Measurements from ENCODE around the gene IL20RB. TPM values are rescaled to one million over a fixed set of nuclear protein-coding genes. Genes with fewer than 3 reads are reported as not detected.
"Not testable (repeated sequence)": the region's sequence is repeated elsewhere in the genome, so short reads cannot be mapped to it uniquely, and the experiment has no call there.

Gene IL20RB
- total RNA-seq, 1 donor: 2.2 TPM

DNA sequence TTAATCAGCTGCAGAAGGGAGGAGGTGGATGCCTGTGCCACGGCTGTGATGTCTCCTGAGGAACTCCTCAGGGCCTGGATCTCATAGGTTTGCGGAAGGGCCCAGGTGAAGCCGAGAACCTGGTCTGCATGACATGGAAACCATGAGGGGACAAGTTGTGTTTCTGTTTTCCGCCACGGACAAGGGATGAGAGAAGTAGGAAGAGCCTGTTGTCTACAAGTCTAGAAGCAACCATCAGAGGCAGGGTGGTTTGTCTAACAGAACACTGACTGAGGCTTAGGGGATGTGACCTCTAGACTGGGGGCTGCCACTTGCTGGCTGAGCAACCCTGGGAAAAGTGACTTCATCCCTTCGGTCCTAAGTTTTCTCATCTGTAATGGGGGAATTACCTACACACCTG, 52.4 kb downstream of the IL20RB start:
- TF ChIP-seq, protein P1, sequence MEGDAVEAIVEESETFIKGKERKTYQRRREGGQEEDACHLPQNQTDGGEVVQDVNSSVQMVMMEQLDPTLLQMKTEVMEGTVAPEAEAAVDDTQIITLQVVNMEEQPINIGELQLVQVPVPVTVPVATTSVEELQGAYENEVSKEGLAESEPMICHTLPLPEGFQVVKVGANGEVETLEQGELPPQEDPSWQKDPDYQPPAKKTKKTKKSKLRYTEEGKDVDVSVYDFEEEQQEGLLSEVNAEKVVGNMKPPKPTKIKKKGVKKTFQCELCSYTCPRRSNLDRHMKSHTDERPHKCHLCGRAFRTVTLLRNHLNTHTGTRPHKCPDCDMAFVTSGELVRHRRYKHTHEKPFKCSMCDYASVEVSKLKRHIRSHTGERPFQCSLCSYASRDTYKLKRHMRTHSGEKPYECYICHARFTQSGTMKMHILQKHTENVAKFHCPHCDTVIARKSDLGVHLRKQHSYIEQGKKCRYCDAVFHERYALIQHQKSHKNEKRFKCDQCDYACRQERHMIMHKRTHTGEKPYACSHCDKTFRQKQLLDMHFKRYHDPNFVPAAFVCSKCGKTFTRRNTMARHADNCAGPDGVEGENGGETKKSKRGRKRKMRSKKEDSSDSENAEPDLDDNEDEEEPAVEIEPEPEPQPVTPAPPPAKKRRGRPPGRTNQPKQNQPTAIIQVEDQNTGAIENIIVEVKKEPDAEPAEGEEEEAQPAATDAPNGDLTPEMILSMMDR (IDR thresholded peaks at IDR 0.05; ENCODE audit: insufficient read depth, low read depth, low read length): no peak
- H3K4me3 ChIP-seq (ENCODE audit: low read depth, low read length): no peak overlapping the region
- no peak for DNase-seq (ENCODE audit: low read depth)

DNA sequence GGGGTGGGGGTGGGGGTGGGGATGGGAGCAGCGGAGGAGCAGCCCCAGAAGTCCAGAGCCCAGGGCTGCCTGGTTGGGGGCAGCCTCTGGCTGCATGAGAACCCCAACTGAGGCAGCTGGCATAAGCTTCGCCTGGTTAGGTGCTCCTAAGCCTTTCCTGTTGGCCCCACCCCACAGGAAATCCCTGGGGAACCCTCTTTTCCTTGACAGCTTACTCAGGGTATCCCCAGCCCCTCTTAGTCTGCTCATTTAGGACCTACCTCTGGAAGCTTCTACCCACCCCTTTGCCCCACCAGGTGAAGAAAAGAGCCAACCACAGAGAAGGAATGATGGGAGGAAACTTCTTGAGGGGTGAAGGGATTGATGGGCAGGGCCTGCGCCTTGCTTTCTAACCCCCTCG, 53.4 kb downstream of the IL20RB start:
- TF ChIP-seq, protein P1 (IDR thresholded peaks at IDR 0.05; ENCODE audit: insufficient read depth, low read depth, low read length): no peak
- no peak for DNase-seq (ENCODE audit: low read depth)
- H3K4me3 ChIP-seq (ENCODE audit: low read depth, low read length): no peak overlapping the region

DNA sequence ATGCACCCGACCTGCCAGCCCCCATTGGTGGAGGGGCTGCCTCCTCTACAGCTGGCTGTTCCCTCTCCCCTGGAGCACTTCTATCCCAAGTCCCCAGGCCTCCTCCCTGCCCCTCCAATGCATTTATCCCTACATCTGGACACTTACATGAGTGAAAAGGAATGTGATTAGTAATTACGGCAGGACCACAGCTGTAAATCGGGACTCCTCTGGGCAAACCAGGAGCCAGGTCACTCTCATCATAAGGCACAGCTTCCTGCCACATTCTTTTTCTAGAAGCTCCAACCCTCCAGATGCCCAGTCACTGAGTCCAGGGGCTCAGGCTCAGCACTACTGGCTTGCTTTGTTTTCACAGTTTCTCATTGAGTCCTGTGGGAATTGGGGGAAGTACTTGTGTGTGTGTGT, 54.3 kb downstream of the IL20RB start:
- no peak overlapping the region for H3K4me3 ChIP-seq (ENCODE audit: low read depth, low read length)
- peak; percentile 56 for DNase-seq (ENCODE audit: low read depth)
- TF ChIP-seq, protein P1 (IDR thresholded peaks at IDR 0.05; ENCODE audit: insufficient read depth, low read depth, low read length): no peak

DNA sequence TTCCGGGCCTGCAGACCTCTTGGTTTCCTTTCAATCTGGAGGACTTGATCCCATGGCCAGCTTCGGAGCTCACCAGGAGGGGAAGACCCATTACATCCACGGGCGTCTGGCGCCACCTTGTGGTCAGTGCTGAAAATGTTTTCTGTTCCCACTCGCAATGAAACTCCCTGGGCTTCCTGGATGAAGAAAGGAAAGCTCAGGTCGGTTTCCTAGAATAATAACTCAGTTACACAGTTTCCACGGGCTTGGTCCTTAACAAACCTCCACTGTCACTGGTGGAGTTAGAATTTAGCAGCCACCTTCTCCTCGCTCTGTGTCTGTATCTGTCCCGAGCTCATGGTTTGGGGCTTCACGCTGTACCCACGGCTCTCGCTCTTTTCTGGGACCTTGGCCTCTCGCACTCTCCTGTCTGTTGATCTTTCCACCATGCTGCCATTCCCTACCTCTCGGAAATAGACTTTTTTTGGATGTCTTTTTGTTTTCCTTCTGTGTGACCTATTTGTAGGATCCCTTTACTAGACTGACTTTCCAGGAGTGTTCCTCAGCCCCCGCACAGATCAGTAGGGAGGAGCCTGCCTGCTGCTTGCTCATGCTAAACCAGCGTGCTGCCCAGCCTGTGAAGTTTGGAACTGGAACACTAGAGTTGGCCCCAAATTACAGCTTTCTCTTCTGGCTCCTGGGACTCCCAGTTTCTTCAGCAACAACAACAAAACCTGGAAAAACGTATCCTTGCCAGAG, 56.3 kb downstream of the IL20RB start:
- H3K4me3 ChIP-seq (ENCODE audit: low read depth, low read length): peak overlapping the region; percentile 64
- DNase-seq (ENCODE audit: low read depth): peak; percentile 91
- TF ChIP-seq, protein P1 (IDR thresholded peaks at IDR 0.05; ENCODE audit: insufficient read depth, low read depth, low read length): peak; percentile 85

DNA sequence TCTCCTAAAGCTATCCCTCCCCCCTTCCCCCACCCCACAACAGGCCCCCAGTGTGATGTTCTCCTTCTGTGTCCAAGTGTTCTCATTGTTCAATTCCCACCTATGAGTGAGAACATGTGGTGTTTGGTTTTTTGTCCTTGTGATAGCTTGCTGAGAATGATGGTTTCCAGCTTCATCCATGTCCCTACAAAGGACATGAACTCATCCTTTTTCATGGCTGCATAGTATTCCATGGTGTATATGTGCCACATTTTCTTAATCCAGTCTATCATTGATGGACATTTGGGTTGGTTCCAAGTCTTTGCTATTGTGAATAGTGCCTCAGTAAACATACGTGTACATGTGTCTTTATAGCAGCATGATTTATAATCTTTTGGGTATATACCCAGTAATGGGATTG, 59.5 kb downstream of the IL20RB start:
- DNase-seq (ENCODE audit: low read depth); H3K4me3 ChIP-seq (ENCODE audit: low read depth, low read length): not testable (repeated sequence)

DNA sequence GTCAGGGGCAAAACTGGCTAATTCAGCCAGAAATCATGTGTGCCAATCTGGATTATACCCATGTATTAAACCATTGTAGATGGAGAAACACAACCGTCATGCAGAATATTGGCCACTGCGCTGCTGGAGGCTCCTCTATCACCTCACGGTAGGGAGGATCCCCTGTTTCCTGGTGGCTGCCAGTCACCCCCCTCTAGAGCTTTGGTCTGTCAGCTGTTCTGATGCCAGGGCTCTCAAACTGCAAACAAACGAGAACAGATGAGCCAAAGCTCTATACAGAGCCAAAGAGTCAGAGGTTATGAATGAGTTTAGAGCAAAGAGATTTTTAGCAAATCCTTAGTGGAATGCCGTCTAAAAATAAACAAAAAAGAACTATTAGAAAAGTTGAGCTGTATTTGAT, 62.5 kb downstream of the IL20RB start:
- no peak for DNase-seq (ENCODE audit: low read depth)
- TF ChIP-seq, protein P1 (IDR thresholded peaks at IDR 0.05; ENCODE audit: insufficient read depth, low read depth, low read length): no peak
- H3K4me3 ChIP-seq (ENCODE audit: low read depth, low read length): no peak overlapping the region

DNA sequence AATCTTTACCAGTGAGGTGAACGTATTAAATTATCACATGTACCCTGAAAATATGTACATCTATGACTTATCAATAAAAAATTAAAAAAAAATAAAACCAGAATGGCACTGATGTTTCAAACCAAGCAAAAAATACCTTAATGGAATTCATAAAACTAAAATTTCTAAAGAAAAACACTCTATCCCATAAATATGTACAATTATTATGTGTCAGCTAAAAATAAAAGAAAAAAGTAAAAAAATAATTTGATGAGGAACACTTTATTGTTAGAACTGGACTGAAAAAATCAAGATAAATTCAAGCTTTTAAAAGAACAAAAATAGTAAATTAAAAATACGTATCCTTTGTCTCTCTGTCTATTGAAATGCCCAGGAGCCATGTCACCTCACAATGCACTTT, 63.1 kb downstream of the IL20RB start:
- H3K4me3 ChIP-seq (ENCODE audit: low read depth, low read length): no peak overlapping the region
- TF ChIP-seq, protein P1 (IDR thresholded peaks at IDR 0.05; ENCODE audit: insufficient read depth, low read depth, low read length): no peak
- no peak for DNase-seq (ENCODE audit: low read depth)

All from fibroblast of villous mesenchyme (primary cell).